Renal pelvis (tissue), 12 donors: Measurements from ENCODE around the gene NDUFB2. TPM values are rescaled to one million over a fixed set of nuclear protein-coding genes. Genes with fewer than 3 reads are reported as not detected.

Experiments
- DNase-seq: peaks from one replicate; pipeline ENCODE4 v3.0.0-alpha.2; 2013
- long read RNA-seq, 16 experiments: transcript quantifications; one replicate each; lab custom pipeline, GENCODE V29; 2026
- polyA plus RNA-seq, 3 donors: library from polyadenylated mRNA; unstranded; fragments of 120-200 nt; gene quantifications; one replicate each; pipeline ENCODE4 v1.2.1, GENCODE V29; 2013; ENCODE audit not compliant: insufficient read length in 3 of 3

Gene NDUFB2
- 100 to 1,000 TPM; 187 to 212 (median 199) TPM for polyA plus RNA-seq
- long read RNA-seq, donor 1, transcript NDUFB2-207 (3 exons, 1,101 nt), result minor isoform, 10 of 421 reads
- long read RNA-seq, donor 1, transcript NDUFB2-214 (3 exons, 665 nt), result minor isoform, 6 of 421 reads
- long read RNA-seq, donor 1, transcript NDUFB2-201 (4 exons, 504 nt), result major isoform, 290 of 421 reads
- long read RNA-seq, donor 1, partial matches to known transcripts, result 109 of 421 reads
- long read RNA-seq, donor 1, other reads (novel, unspliced or antisense), result 0 of 421 reads
- long read RNA-seq, donor 2, transcript NDUFB2-208 (4 exons, 499 nt), result minor isoform, 5 of 474 reads
- long read RNA-seq, donor 2, transcript NDUFB2-214 (3 exons, 665 nt), result minor isoform, 17 of 474 reads
- long read RNA-seq, donor 2, transcript NDUFB2-207 (3 exons, 1,101 nt), result minor isoform, 14 of 474 reads
- long read RNA-seq, donor 2, transcript NDUFB2-201 (4 exons, 504 nt), result major isoform, 314 of 474 reads
- long read RNA-seq, donor 2, partial matches to known transcripts, result 112 of 474 reads
- long read RNA-seq, donor 2, other reads (novel, unspliced or antisense), result 10 of 474 reads
- long read RNA-seq, donor 3, transcript NDUFB2-201 (4 exons, 504 nt), result major isoform, 241 of 400 reads
- long read RNA-seq, donor 3, transcript NDUFB2-214 (3 exons, 665 nt), result minor isoform, 17 of 400 reads
- long read RNA-seq, donor 3, transcript NDUFB2-207 (3 exons, 1,101 nt), result minor isoform, 7 of 400 reads
- long read RNA-seq, donor 3, partial matches to known transcripts, result 130 of 400 reads
- long read RNA-seq, donor 3, other reads (novel, unspliced or antisense), result 5 of 400 reads
- long read RNA-seq, donor 4, transcript NDUFB2-214 (3 exons, 665 nt), result minor isoform, 37 of 592 reads
- long read RNA-seq, donor 4, transcript NDUFB2-207 (3 exons, 1,101 nt), result minor isoform, 10 of 592 reads
- long read RNA-seq, donor 4, transcript NDUFB2-201 (4 exons, 504 nt), result major isoform, 382 of 592 reads
- long read RNA-seq, donor 4, partial matches to known transcripts, result 155 of 592 reads
- long read RNA-seq, donor 4, other reads (novel, unspliced or antisense), result 0 of 592 reads
- long read RNA-seq, donor 5, transcript NDUFB2-201 (4 exons, 504 nt), result major isoform, 133 of 207 reads
- long read RNA-seq, donor 5, transcript NDUFB2-214 (3 exons, 665 nt), result minor isoform, 6 of 207 reads
- long read RNA-seq, donor 5, partial matches to known transcripts, result 61 of 207 reads
- long read RNA-seq, donor 5, other reads (novel, unspliced or antisense), result 0 of 207 reads
- long read RNA-seq, donor 6, transcript NDUFB2-207 (3 exons, 1,101 nt), result minor isoform, 14 of 449 reads
- long read RNA-seq, donor 6, transcript NDUFB2-214 (3 exons, 665 nt), result minor isoform, 13 of 449 reads
- long read RNA-seq, donor 6, transcript NDUFB2-201 (4 exons, 504 nt), result major isoform, 316 of 449 reads
- long read RNA-seq, donor 6, partial matches to known transcripts, result 88 of 449 reads
- long read RNA-seq, donor 6, other reads (novel, unspliced or antisense), result 16 of 449 reads
- long read RNA-seq, donor 7, transcript NDUFB2-201 (4 exons, 504 nt), result major isoform, 298 of 580 reads
- long read RNA-seq, donor 7, transcript NDUFB2-207 (3 exons, 1,101 nt), result minor isoform, 18 of 580 reads
- long read RNA-seq, donor 7, transcript NDUFB2-214 (3 exons, 665 nt), result minor isoform, 23 of 580 reads
- long read RNA-seq, donor 7, partial matches to known transcripts, result 230 of 580 reads
- long read RNA-seq, donor 7, other reads (novel, unspliced or antisense), result 7 of 580 reads
- long read RNA-seq, donor 8, transcript NDUFB2-201 (4 exons, 504 nt), result major isoform, 78 of 125 reads
- long read RNA-seq, donor 8, transcript NDUFB2-207 (3 exons, 1,101 nt), result minor isoform, 5 of 125 reads
- long read RNA-seq, donor 8, partial matches to known transcripts, result 37 of 125 reads
- long read RNA-seq, donor 8, other reads (novel, unspliced or antisense), result 0 of 125 reads
- long read RNA-seq, donor 9, transcript NDUFB2-201 (4 exons, 504 nt), result major isoform, 316 of 522 reads
- long read RNA-seq, donor 9, transcript NDUFB2-207 (3 exons, 1,101 nt), result minor isoform, 20 of 522 reads
- long read RNA-seq, donor 9, transcript NDUFB2-214 (3 exons, 665 nt), result minor isoform, 21 of 522 reads
- long read RNA-seq, donor 9, partial matches to known transcripts, result 144 of 522 reads
- long read RNA-seq, donor 9, other reads (novel, unspliced or antisense), result 19 of 522 reads
- long read RNA-seq, donor 10, transcript NDUFB2-207 (3 exons, 1,101 nt), result minor isoform, 14 of 398 reads
- long read RNA-seq, donor 10, transcript NDUFB2-214 (3 exons, 665 nt), result minor isoform, 9 of 398 reads
- long read RNA-seq, donor 10, transcript NDUFB2-201 (4 exons, 504 nt), result major isoform, 243 of 398 reads
- long read RNA-seq, donor 10, partial matches to known transcripts, result 118 of 398 reads
- long read RNA-seq, donor 10, other reads (novel, unspliced or antisense), result 5 of 398 reads
- long read RNA-seq, donor 11, transcript NDUFB2-201 (4 exons, 504 nt), result major isoform, 185 of 307 reads
- long read RNA-seq, donor 11, transcript NDUFB2-207 (3 exons, 1,101 nt), result minor isoform, 6 of 307 reads
- long read RNA-seq, donor 11, transcript NDUFB2-214 (3 exons, 665 nt), result minor isoform, 9 of 307 reads
- long read RNA-seq, donor 11, partial matches to known transcripts, result 97 of 307 reads
- long read RNA-seq, donor 11, other reads (novel, unspliced or antisense), result 7 of 307 reads
- long read RNA-seq, donor 12, transcript NDUFB2-214 (3 exons, 665 nt), result minor isoform, 14 of 488 reads
- long read RNA-seq, donor 12, transcript NDUFB2-201 (4 exons, 504 nt), result major isoform, 357 of 488 reads
- long read RNA-seq, donor 12, transcript NDUFB2-207 (3 exons, 1,101 nt), result minor isoform, 16 of 488 reads
- long read RNA-seq, donor 12, partial matches to known transcripts, result 82 of 488 reads
- long read RNA-seq, donor 12, other reads (novel, unspliced or antisense), result 14 of 488 reads
- long read RNA-seq, donor 13, transcript NDUFB2-214 (3 exons, 665 nt), result minor isoform, 13 of 289 reads
- long read RNA-seq, donor 13, transcript NDUFB2-207 (3 exons, 1,101 nt), result minor isoform, 7 of 289 reads
- long read RNA-seq, donor 13, transcript NDUFB2-201 (4 exons, 504 nt), result major isoform, 155 of 289 reads
- long read RNA-seq, donor 13, partial matches to known transcripts, result 111 of 289 reads
- long read RNA-seq, donor 13, other reads (novel, unspliced or antisense), result 0 of 289 reads
- long read RNA-seq, donor 14, transcript NDUFB2-214 (3 exons, 665 nt), result minor isoform, 37 of 745 reads
- long read RNA-seq, donor 14, transcript NDUFB2-201 (4 exons, 504 nt), result major isoform, 431 of 745 reads
- long read RNA-seq, donor 14, transcript NDUFB2-207 (3 exons, 1,101 nt), result minor isoform, 27 of 745 reads
- long read RNA-seq, donor 14, partial matches to known transcripts, result 240 of 745 reads
- long read RNA-seq, donor 14, other reads (novel, unspliced or antisense), result 5 of 745 reads
- long read RNA-seq, donor 15, transcript NDUFB2-201 (4 exons, 504 nt), result major isoform, 364 of 576 reads
- long read RNA-seq, donor 15, transcript NDUFB2-207 (3 exons, 1,101 nt), result minor isoform, 16 of 576 reads
- long read RNA-seq, donor 15, transcript NDUFB2-208 (4 exons, 499 nt), result minor isoform, 8 of 576 reads
- long read RNA-seq, donor 15, transcript NDUFB2-214 (3 exons, 665 nt), result minor isoform, 23 of 576 reads
- long read RNA-seq, donor 15, partial matches to known transcripts, result 156 of 576 reads
- long read RNA-seq, donor 15, other reads (novel, unspliced or antisense), result 6 of 576 reads
- long read RNA-seq, donor 16, transcript NDUFB2-207 (3 exons, 1,101 nt), result minor isoform, 20 of 574 reads
- long read RNA-seq, donor 16, transcript NDUFB2-214 (3 exons, 665 nt), result minor isoform, 33 of 574 reads
- long read RNA-seq, donor 16, transcript NDUFB2-201 (4 exons, 504 nt), result major isoform, 328 of 574 reads
- long read RNA-seq, donor 16, transcript NDUFB2-208 (4 exons, 499 nt), result minor isoform, 5 of 574 reads
- long read RNA-seq, donor 16, partial matches to known transcripts, result 172 of 574 reads
- long read RNA-seq, donor 16, other reads (novel, unspliced or antisense), result 12 of 574 reads

GRCh38 chr7:140696680-140697446 is at the start of gene NDUFB2:
TSS of gene NDUFB2 (plus strand) at chr7:140696708. CDS start at chr7:140696745, 37 bp downstream.
- peak; percentile 89 for DNase-seq

GRCh38 chr7:140646931-140647647 is 49.4 kb upstream of the NDUFB2 start:
- DNase-seq, result peak; percentile 62

GRCh38 chr7:140649556-140650205 is 46.8 kb upstream of the NDUFB2 start:
- no peak for DNase-seq

- DNase-seq, result no peak
These were observed 46.1 kb upstream of the NDUFB2 start for GRCh38 chr7:140650367-140650766.

GRCh38 chr7:140653319-140654108 is 43.0 kb upstream of the NDUFB2 start:
- peak; percentile 84 for DNase-seq

- DNase-seq, result no peak
These were observed 42.5 kb upstream of the NDUFB2 start for GRCh38 chr7:140654109-140654387.

- DNase-seq, result no peak
These were observed 41.8 kb upstream of the NDUFB2 start for GRCh38 chr7:140654661-140655060.

- DNase-seq, result no peak
These were observed 40.7 kb upstream of the NDUFB2 start for GRCh38 chr7:140655511-140656408.

GRCh38 chr7:140656548-140657515 is 39.7 kb upstream of the NDUFB2 start:
- DNase-seq, result no peak

- no peak for DNase-seq
These were observed 38.6 kb upstream of the NDUFB2 start for GRCh38 chr7:140657891-140658290.

- no peak for DNase-seq
These were observed 36.7 kb upstream of the NDUFB2 start for GRCh38 chr7:140659856-140660255.
